Liver (tissue), 9 donors: ENCODE measurements around the gene SDE2. TPM values are rescaled to one million over a fixed set of nuclear protein-coding genes. Genes with fewer than 3 reads are reported as not detected.
A peak's percentile ranks its signal among the peaks of the same experiment; 100 is the strongest.

Experiments used
- DNase-seq: peaks from one replicate; pipeline ENCODE4 v3.0.0-alpha.2; 2017; ENCODE audit warnings: low spot score
- H3K27ac ChIP-seq, 2 donors: one replicate each; pipeline ENCODE4 v1.7.0; 2013; ENCODE audit warnings: inconsistent platforms in 2 of 2, low read length in 2 of 2, control low read depth in 1 of 2, low read depth in 1 of 2, mild to moderate bottlenecking in 1 of 2
- H3K27me3 ChIP-seq, 4 donors: one replicate each; pipeline versions ENCODE4 v1.6.1 to v1.7.0; 2013; ENCODE audit warnings: low read length in 3 of 4, inconsistent platforms in 1 of 4, mild to moderate bottlenecking in 1 of 4, moderate library complexity in 1 of 4; ENCODE audit not compliant: control insufficient read depth in 4 of 4, insufficient read depth in 4 of 4
- H3K36me3 ChIP-seq, 4 donors: one replicate each; pipeline versions ENCODE4 v1.6.1 to v1.7.0; 2013; ENCODE audit warnings: low read length in 3 of 4, mild to moderate bottlenecking in 3 of 4, low read depth in 1 of 4, moderate library complexity in 1 of 4; ENCODE audit not compliant: control insufficient read depth in 4 of 4, insufficient read depth in 3 of 4
- H3K4me1 ChIP-seq, 4 donors: one replicate each; pipeline versions ENCODE4 v1.6.1 to v1.7.0; 2013; ENCODE audit warnings: low read length in 3 of 4, mild to moderate bottlenecking in 3 of 4, moderate library complexity in 1 of 4; ENCODE audit not compliant: control insufficient read depth in 4 of 4, insufficient read depth in 4 of 4
- H3K4me3 ChIP-seq, 3 donors: one replicate each; pipeline versions ENCODE4 v1.6.1 to v1.7.0; 2013; ENCODE audit warnings: low read length in 3 of 3, control low read depth in 1 of 3, low read depth in 1 of 3, mild to moderate bottlenecking in 1 of 3
- H3K9ac ChIP-seq, 2 donors: one replicate each; pipeline ENCODE4 v1.7.0; 2013; ENCODE audit warnings: low read length in 2 of 2, mild to moderate bottlenecking in 2 of 2, moderate library complexity in 2 of 2, control low read depth in 1 of 2, low read depth in 1 of 2
- H3K9me3 ChIP-seq, 4 donors: one replicate each; pipeline versions ENCODE4 v1.6.1 to v1.7.0; 2013; ENCODE audit warnings: low read length in 3 of 4; ENCODE audit not compliant: control insufficient read depth in 4 of 4
- ATF3 ChIP-seq: IDR thresholded peaks from 2 replicates; pipeline ENCODE4 v1.6.1; 2016; ENCODE audit warnings: antibody characterized with exemption
- CTCF ChIP-seq: fragments of 150-350 bp; IDR thresholded peaks from 2 replicates; pipeline ENCODE4 v1.5.1; 2017; ENCODE audit warnings: improper control_type of control experiment, low read depth, low read length; ENCODE audit not compliant: missing input control
- EGR1 ChIP-seq, 2 donors: IDR thresholded peaks; 2 replicates each; pipeline ENCODE4 v1.6.1; 2016 to 2018; ENCODE audit warnings: antibody characterized with exemption in 2 of 2, low read depth in 2 of 2
- FOXA1 ChIP-seq: IDR thresholded peaks from 2 replicates; pipeline ENCODE4 v1.6.1; 2016; ENCODE audit warnings: antibody characterized with exemption
- FOXA2 ChIP-seq: IDR thresholded peaks from 2 replicates; pipeline ENCODE4 v1.6.1; 2016; ENCODE audit warnings: antibody characterized with exemption
- GABPA ChIP-seq, 2 donors: IDR thresholded peaks in 1 of 2; conservative IDR thresholded peaks in 1 of 2; 2 replicates each; pipeline ENCODE4 v1.6.1; 2016; ENCODE audit warnings: antibody characterized with exemption in 2 of 2, mild to moderate bottlenecking in 1 of 2, moderate library complexity in 1 of 2
- HNF4A ChIP-seq, 2 donors: conservative IDR thresholded peaks; 2 replicates each; pipeline ENCODE4 v1.6.1; 2016; ENCODE audit warnings: antibody characterized with exemption in 2 of 2, mild to moderate bottlenecking in 2 of 2
- HNF4G ChIP-seq: IDR thresholded peaks from 2 replicates; pipeline ENCODE4 v1.6.1; 2016; ENCODE audit warnings: antibody characterized with exemption
- JUND ChIP-seq, 2 donors: IDR thresholded peaks; 2 replicates each; pipeline ENCODE4 v1.6.1; 2016; ENCODE audit warnings: antibody characterized with exemption in 2 of 2
- MAX ChIP-seq: IDR thresholded peaks from 2 replicates; pipeline ENCODE4 v1.6.1; 2016; ENCODE audit warnings: antibody characterized with exemption
- NR2F2 ChIP-seq: IDR thresholded peaks from 2 replicates; pipeline ENCODE4 v1.6.1; 2016; ENCODE audit warnings: antibody characterized with exemption
- RAD21 ChIP-seq, 2 donors: IDR thresholded peaks; 2 replicates each; pipeline ENCODE4 v1.6.1; 2016; ENCODE audit warnings: antibody characterized with exemption in 2 of 2, mild to moderate bottlenecking in 2 of 2
- REST ChIP-seq: IDR thresholded peaks from 2 replicates; pipeline ENCODE4 v1.6.1; 2016; ENCODE audit warnings: antibody characterized with exemption, mild to moderate bottlenecking
- RXRA ChIP-seq, 2 donors: IDR thresholded peaks; 2 replicates each; pipeline ENCODE4 v1.6.1; 2017 to 2018; ENCODE audit warnings: antibody characterized with exemption in 2 of 2, mild to moderate bottlenecking in 1 of 2
- SP1 ChIP-seq: IDR thresholded peaks from 2 replicates; pipeline ENCODE4 v1.6.1; 2018; ENCODE audit warnings: antibody characterized with exemption, mild to moderate bottlenecking
- TAF1 ChIP-seq: conservative IDR thresholded peaks from 2 replicates; pipeline ENCODE4 v1.6.1; 2016; ENCODE audit warnings: antibody characterized with exemption, mild to moderate bottlenecking
- YY1 ChIP-seq: IDR thresholded peaks from 2 replicates; pipeline ENCODE4 v1.6.1; 2016; ENCODE audit warnings: antibody characterized with exemption, mild to moderate bottlenecking
- ZBTB33 ChIP-seq: IDR thresholded peaks from 2 replicates; pipeline ENCODE4 v1.6.1; 2016; ENCODE audit warnings: antibody characterized with exemption
- polyA plus RNA-seq, 2 donors: library from polyadenylated mRNA; stranded (reverse) in 1 of 2; unstranded in 1 of 2; fragments of 200-250 nt in 1 of 2; fragments of >200 nt in 1 of 2; fragmentation: Nextera tagmentation in 1 of 2; extraction: Ambion mirVana in 1 of 2; gene quantifications; one replicate each; pipeline versions ENCODE4 v1.2.1 to v1.2.3, GENCODE V29; 2013 to 2015
- total RNA-seq, 2 donors: library from RNA; depleted of rRNA; stranded (reverse); fragments of >200 nt; gene quantifications; one replicate each; pipeline ENCODE4 v1.2.3, GENCODE V29; 2014
- donor health status: healthy.
- donor health status: healthy.
- donor health status: healthy.
- donor health status: healthy.
- donor health status: healthy.

SDE2 gene
- total and polyA plus RNA-seq, 4 donors, result 4.7 to 53.7 (median 11.0) TPM

- Histone ChIP-seq H3K27me3 (no peaks in the 10 kb centered on the region), H3K36me3 (no peaks in the 10 kb centered on the region), H3K27ac (peak overlapping the region; percentile 44 to 61), H3K9ac (no peak overlapping the region), H3K4me3 (no peak overlapping the region), H3K4me1 (peaks cover 0 to 7% (median 1%) of the 10 kb centered on the region in 4 donors), H3K9me3 (no peaks in the 10 kb centered on the region)
- no peak for DNase-seq
- no peak for TF ChIP-seq YY1
- TF ChIP-seq NR2F2, result no peak
- TF ChIP-seq CTCF, result no peak
- TF ChIP-seq ATF3, result no peak
- no peak for TF ChIP-seq FOXA1
- no peak for TF ChIP-seq HNF4A (conservative IDR thresholded peaks at IDR 0.05)
- no peak for TF ChIP-seq EGR1 (IDR thresholded peaks at IDR 0.05; ENCODE audit: low read depth in 2 of 2)
- no peak for TF ChIP-seq ZBTB33
- TF ChIP-seq GABPA (IDR thresholded peaks at IDR 0.05 in 1 of 2, conservative IDR thresholded peaks at IDR 0.05 in 1 of 2), result no peak
- no peak for TF ChIP-seq RAD21 (IDR thresholded peaks at IDR 0.05)
- no peak for TF ChIP-seq FOXA2
- TF ChIP-seq RXRA (IDR thresholded peaks at IDR 0.05), result no peak
- TF ChIP-seq JUND (IDR thresholded peaks at IDR 0.05), result no peak
- no peak for TF ChIP-seq TAF1
- TF ChIP-seq MAX, result no peak
- TF ChIP-seq SP1, result no peak
- TF ChIP-seq HNF4G, result no peak
- TF ChIP-seq REST, result no peak
Measured at GRCh38 chr1:226033991-226034390, 34.8 kb upstream of the SDE2 start.
